Astrocyte (in vitro differentiated cells and primary cell): ENCODE results near the gene CDH13. TPM values are rescaled to one million over a fixed set of nuclear protein-coding genes. Genes with fewer than 3 reads are reported as not detected.

Experiments
- DNase-seq: peaks from one replicate; pipeline ENCODE4 v3.0.0-alpha.2; 2010; ENCODE audit warnings: low read depth
- FAIRE-seq: peaks from 2 replicates; lab custom pipeline; 2011; peaks lifted over from hg19 to GRCh38; lab: Jason Lieb, UNC
- H2AFZ ChIP-seq: 2 replicates; pipeline ENCODE4 v1.6.0; 2012; ENCODE audit warnings: low read depth, low read length, inconsistent platforms
- H3K27ac ChIP-seq: 2 replicates; pipeline ENCODE4 v1.5.1; 2011; ENCODE audit warnings: low read depth, low read length, inconsistent platforms
- H3K27me3 ChIP-seq: 2 replicates; pipeline ENCODE4 v1.6.0; 2011; ENCODE audit warnings: low read length, inconsistent platforms; ENCODE audit not compliant: insufficient read depth
- H3K36me3 ChIP-seq: 2 replicates; pipeline ENCODE4 v1.5.1; 2011; ENCODE audit warnings: low read length, inconsistent platforms; ENCODE audit not compliant: insufficient read depth
- H3K4me1 ChIP-seq: 2 replicates; pipeline ENCODE4 v1.5.1; 2011; ENCODE audit warnings: low read length, inconsistent platforms; ENCODE audit not compliant: insufficient read depth
- H3K4me2 ChIP-seq: 2 replicates; pipeline ENCODE4 v1.6.0; 2012; ENCODE audit warnings: low read length, inconsistent platforms
- H3K4me3 ChIP-seq: 2 replicates; pipeline ENCODE4 v1.5.1; 2011; ENCODE audit warnings: low read depth, mild to moderate bottlenecking, low read length, inconsistent platforms; ENCODE audit not compliant: insufficient read depth
- H3K79me2 ChIP-seq: 2 replicates; pipeline ENCODE4 v1.6.0; 2012; ENCODE audit warnings: mild to moderate bottlenecking, low read length, inconsistent platforms; ENCODE audit not compliant: insufficient read depth
- H3K9ac ChIP-seq: 2 replicates; pipeline ENCODE4 v1.6.0; 2012; ENCODE audit warnings: mild to moderate bottlenecking, low read length, inconsistent platforms
- H3K9me3 ChIP-seq: 2 replicates; pipeline ENCODE4 v1.5.1; 2012; ENCODE audit warnings: low read depth, mild to moderate bottlenecking, low read length, inconsistent platforms; ENCODE audit not compliant: insufficient read depth
- H4K20me1 ChIP-seq: 2 replicates; pipeline ENCODE4 v1.6.0; 2012; ENCODE audit warnings: low read length, inconsistent platforms; ENCODE audit not compliant: insufficient read depth
- H3K27ac Mint-ChIP-seq: one replicate; pipeline ENCODE4 v1.8.0; 2021; ENCODE audit warnings: mild to moderate bottlenecking, mixed read lengths; ENCODE audit not compliant: unreplicated experiment
- H3K27me3 Mint-ChIP-seq: one replicate; pipeline ENCODE4 v1.8.0; 2021; ENCODE audit warnings: low read depth, mixed read lengths; ENCODE audit not compliant: unreplicated experiment
- H3K36me3 Mint-ChIP-seq: one replicate; pipeline ENCODE4 v1.8.0; 2021; ENCODE audit warnings: low read depth, mixed read lengths; ENCODE audit not compliant: unreplicated experiment
- H3K4me1 Mint-ChIP-seq: one replicate; pipeline ENCODE4 v1.8.0; 2021; ENCODE audit warnings: low read depth, mixed read lengths; ENCODE audit not compliant: unreplicated experiment
- H3K4me3 Mint-ChIP-seq: one replicate; pipeline ENCODE4 v1.8.0; 2021; ENCODE audit warnings: mild to moderate bottlenecking, moderate library complexity, mixed read lengths; ENCODE audit not compliant: unreplicated experiment
- H3K9me3 Mint-ChIP-seq: one replicate; pipeline ENCODE4 v1.8.0; 2021; ENCODE audit warnings: mild to moderate bottlenecking, mixed read lengths; ENCODE audit not compliant: unreplicated experiment
- CTCF ChIP-seq: IDR thresholded peaks from 2 replicates; pipeline ENCODE4 v1.5.1; 2011; ENCODE audit warnings: low read depth, mild to moderate bottlenecking, inconsistent platforms, low read length, moderate library complexity; ENCODE audit not compliant: insufficient read depth
- EZH2 ChIP-seq: IDR thresholded peaks from 2 replicates; pipeline ENCODE4 v1.6.1; 2012; ENCODE audit warnings: mild to moderate bottlenecking, low read length, inconsistent platforms; ENCODE audit not compliant: insufficient read depth
- total RNA-seq: library from RNA; stranded (reverse); gene quantifications from 2 replicates; pipeline ENCODE4 v1.2.1, GENCODE V29; 2021

CDH13 gene
- total RNA-seq, 1 donor from 2014 or later, result 41.7 TPM

GRCh38 chr16:83118365-83118764 is 491.6 kb downstream of the CDH13 start:
- Histone ChIP-seq H3K4me3 (no peak overlapping the region), H3K4me2 (peak overlapping the region; percentile 11), H3K9me3 (no peaks in the 10 kb centered on the region), H3K79me2 (no peaks in the 10 kb centered on the region), H3K4me1 (peaks cover 11% of the 10 kb centered on the region), H4K20me1 (peaks cover 11% of the 10 kb centered on the region), H3K27me3 (no peaks in the 10 kb centered on the region), H3K27ac (no peak overlapping the region), H3K9ac (no peak overlapping the region), H3K36me3 (no peaks in the 10 kb centered on the region), H2AFZ (no peak overlapping the region)
- H3K9me3 Mint-ChIP-seq, result no peaks in the 10 kb centered on the region
- FAIRE-seq, result peak; percentile 88
- peaks cover 2% of the 10 kb centered on the region for H3K4me1 Mint-ChIP-seq
- H3K27ac Mint-ChIP-seq, result no peak overlapping the region
- no peaks in the 10 kb centered on the region for H3K36me3 Mint-ChIP-seq
- H3K27me3 Mint-ChIP-seq, result peaks cover 8% of the 10 kb centered on the region
- TF ChIP-seq EZH2 (no peak), CTCF (no peak)
- DNase-seq, result peak; percentile 66
- no peak overlapping the region for H3K4me3 Mint-ChIP-seq

- H3K27ac Mint-ChIP-seq, result no peak overlapping the region
- no peak overlapping the region for H2AFZ ChIP-seq
- no peak overlapping the region for H3K27ac ChIP-seq
- peaks cover 1% of the 10 kb centered on the region for H3K27me3 Mint-ChIP-seq
- TF ChIP-seq EZH2 (no peak), CTCF (no peak)
- no peaks in the 10 kb centered on the region for H3K4me1 Mint-ChIP-seq
- no peak overlapping the region for H3K4me2 ChIP-seq
- no peaks in the 10 kb centered on the region for H3K4me1 ChIP-seq
- no peak for DNase-seq
- H3K36me3 ChIP-seq, result peaks cover 12% of the 10 kb centered on the region
- no peak overlapping the region for H3K4me3 ChIP-seq
- peaks cover 11% of the 10 kb centered on the region for H3K9me3 ChIP-seq
- H3K4me3 Mint-ChIP-seq, result no peak overlapping the region
- H3K9ac ChIP-seq, result no peak overlapping the region
- no peaks in the 10 kb centered on the region for H4K20me1 ChIP-seq
- no peaks in the 10 kb centered on the region for H3K27me3 ChIP-seq
- no peak for FAIRE-seq
- H3K79me2 ChIP-seq, result no peaks in the 10 kb centered on the region
- H3K36me3 Mint-ChIP-seq, result peaks cover 12% of the 10 kb centered on the region
- H3K9me3 Mint-ChIP-seq, result peaks cover 16% of the 10 kb centered on the region
Observed at GRCh38 chr16:83125999-83126568, 499.3 kb downstream of the CDH13 start.

- no peak overlapping the region for H3K27ac Mint-ChIP-seq
- peaks cover 11% of the 10 kb centered on the region for H3K9me3 ChIP-seq
- no peaks in the 10 kb centered on the region for H4K20me1 ChIP-seq
- H3K4me3 Mint-ChIP-seq, result no peak overlapping the region
- H3K27me3 ChIP-seq, result no peaks in the 10 kb centered on the region
- no peak for DNase-seq
- no peak overlapping the region for H3K9ac ChIP-seq
- no peaks in the 10 kb centered on the region for H3K4me1 ChIP-seq
- H3K27me3 Mint-ChIP-seq, result peaks cover 4% of the 10 kb centered on the region
- peaks cover 12% of the 10 kb centered on the region for H3K36me3 Mint-ChIP-seq
- FAIRE-seq, result no peak
- no peak overlapping the region for H3K4me3 ChIP-seq
- H3K4me2 ChIP-seq, result no peak overlapping the region
- H3K79me2 ChIP-seq, result no peaks in the 10 kb centered on the region
- no peak overlapping the region for H2AFZ ChIP-seq
- peaks cover 12% of the 10 kb centered on the region for H3K36me3 ChIP-seq
- TF ChIP-seq EZH2 (no peak), CTCF (no peak)
- no peak overlapping the region for H3K27ac ChIP-seq
- H3K9me3 Mint-ChIP-seq, result peaks cover 16% of the 10 kb centered on the region
- H3K4me1 Mint-ChIP-seq, result no peaks in the 10 kb centered on the region
Observed at GRCh38 chr16:83128041-83128440, 501.3 kb downstream of the CDH13 start.
